ENCODE results near the gene ANKS3. TPM values are rescaled to one million over a fixed set of nuclear protein-coding genes. Genes with fewer than 3 reads are reported as not detected.

ANKS3 gene
- total RNA-seq, 6 experiments from 2014 or later = 4.7 to 10.7 (median 7.6) TPM

DNA sequence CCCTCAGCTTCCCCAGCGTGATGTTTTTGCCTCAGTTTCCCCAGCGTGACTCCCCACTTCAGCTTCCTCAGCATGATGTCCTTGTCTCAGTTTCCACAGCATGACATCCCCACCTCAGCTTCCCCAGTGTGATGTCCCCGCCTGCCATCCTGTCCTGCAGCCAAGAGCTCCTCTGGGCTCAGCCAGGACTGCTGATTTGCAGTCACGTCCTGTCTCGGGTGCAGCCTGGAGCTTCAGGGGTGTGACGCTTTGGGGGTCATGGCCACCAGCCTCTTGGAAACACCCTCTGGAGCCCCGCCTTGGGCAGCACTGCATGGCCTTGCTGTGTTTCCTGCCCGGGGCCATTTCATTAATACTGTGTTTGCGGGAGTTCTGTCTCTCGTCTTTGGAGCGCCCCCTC is 57.2 kb downstream of the ANKS3 start:
- H3K36me3 ChIP-seq = peaks cover 0 to 12% (median 5%) of the 10 kb centered on the region in 4 donors
- H3K4me3 ChIP-seq = no peak overlapping the region
- peak overlapping the region; percentile 30 to 96 (median 68) for H3K27ac ChIP-seq
- WGBS (ENCODE audit: insufficient coverage, low coverage, low lambda C conversion rate, missing lambda C conversion rate) = 34% methylated on average over 6 of the region's 11 CpGs
- peaks cover 2 to 55% (median 25%) of the 10 kb centered on the region in 4 donors for H3K4me1 ChIP-seq
- intact Hi-C loops (cut with DNase I) = no loop called here
- peak in 2 of 3 donors; percentile 69 to 81 for DNase-seq
- H3K9me3 ChIP-seq = no peaks in the 10 kb centered on the region
- TF ChIP-seq CTCF (IDR thresholded peaks at IDR 0.05) = no peak
- no peak for TF ChIP-seq POLR2A (IDR thresholded peaks at IDR 0.05)
- H3K27me3 ChIP-seq = no peaks in the 10 kb centered on the region
- peak; percentile 1 to 16 (median 4) for ATAC-seq

DNA sequence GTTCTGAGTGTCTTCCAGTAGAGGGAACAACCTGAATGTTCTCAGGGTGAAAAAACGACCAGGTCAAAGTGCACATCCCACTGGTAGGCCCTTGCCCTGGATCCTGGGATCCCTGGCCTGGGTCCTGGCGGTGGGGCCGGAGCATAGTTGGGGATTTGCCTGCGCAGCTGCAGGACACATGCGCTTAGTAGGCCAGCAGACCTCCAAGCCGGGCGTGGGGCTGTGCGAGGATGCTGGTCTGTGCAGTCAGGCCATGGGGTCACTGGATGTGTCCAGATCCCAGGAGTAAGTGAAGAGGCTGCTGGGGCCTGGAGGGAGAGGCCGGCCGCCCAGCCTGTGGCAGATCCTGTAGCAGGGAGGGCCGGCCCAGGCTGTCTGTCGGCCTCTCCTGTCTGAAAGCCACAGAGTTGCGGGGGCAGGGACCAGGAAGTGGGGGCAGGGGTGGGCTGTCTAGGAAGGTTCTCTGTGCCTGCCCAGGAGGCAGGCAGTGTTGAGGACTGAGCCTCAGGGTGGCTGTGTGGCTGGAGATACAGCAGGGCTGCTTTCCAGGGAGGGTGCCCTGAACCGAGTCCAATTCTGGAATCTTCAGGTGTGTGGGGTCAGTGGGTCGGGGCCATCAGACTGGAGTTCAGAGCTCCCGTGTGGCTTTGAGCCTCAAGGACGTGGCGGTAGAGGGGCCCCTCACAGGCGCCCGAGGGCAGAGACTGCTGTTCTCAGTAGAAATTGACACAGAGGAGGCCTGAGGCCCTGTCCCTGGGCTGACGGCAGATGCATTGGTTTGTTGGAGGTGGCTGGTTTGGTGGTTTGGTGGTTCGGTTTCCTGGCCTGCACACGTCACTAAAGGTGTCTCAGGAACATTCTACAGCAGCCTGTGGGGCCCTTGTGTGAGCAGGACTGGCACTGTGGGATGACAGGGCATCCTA is 57.9 kb downstream of the ANKS3 start:
- Histone ChIP-seq H3K4me3 (no peak overlapping the region), H3K4me1 (peaks cover 2 to 48% (median 25%) of the 10 kb centered on the region in 4 donors), H3K36me3 (peaks cover 0 to 17% (median 8%) of the 10 kb centered on the region in 4 donors), H3K9me3 (no peaks in the 10 kb centered on the region), H3K27me3 (no peaks in the 10 kb centered on the region), H3K27ac (peak overlapping the region; percentile 30 to 96 (median 68))
- no peak for TF ChIP-seq CTCF (IDR thresholded peaks at IDR 0.05)
- no peak for TF ChIP-seq POLR2A (IDR thresholded peaks at IDR 0.05)
- WGBS (ENCODE audit: insufficient coverage, low coverage, low lambda C conversion rate, missing lambda C conversion rate) = 30% methylated on average over 6 of the region's 23 CpGs
- ATAC-seq (peak; percentile 4 to 45 (median 32)), DNase-seq (peak in 1 of 3 donors; percentile 83)
- intact Hi-C loops (cut with DNase I) = no loop called here

DNA sequence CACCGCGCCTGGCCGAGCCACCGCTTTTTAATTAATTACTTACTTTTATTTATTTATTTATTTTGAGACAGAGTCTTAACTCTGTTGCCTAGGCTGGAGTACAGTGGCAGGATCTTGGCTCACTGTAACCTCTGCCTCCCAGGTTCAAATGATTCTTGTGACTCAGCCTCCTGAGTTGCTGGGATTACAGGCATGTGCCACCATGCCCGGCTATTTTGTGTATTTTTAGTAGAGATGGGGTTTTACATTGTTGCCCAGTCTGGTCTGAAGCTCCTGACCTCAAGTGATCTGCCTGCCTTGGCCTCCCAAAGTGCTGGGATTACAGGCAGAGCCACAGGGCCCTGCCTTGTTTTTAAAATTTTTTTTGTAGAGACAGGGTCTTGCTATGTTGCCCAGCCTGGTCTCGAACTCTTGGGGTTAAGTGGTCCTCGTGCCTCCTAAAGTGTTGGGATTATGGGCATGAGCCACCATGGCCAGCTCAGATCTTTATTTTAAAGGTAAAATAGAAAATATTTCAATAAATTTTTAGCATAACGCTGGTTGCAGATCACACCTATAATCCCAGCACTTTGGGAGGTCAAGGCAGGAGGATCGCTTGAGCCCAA is 59.0 kb downstream of the ANKS3 start:
- 90% methylated on average over 8 of the region's 9 CpGs for WGBS (ENCODE audit: insufficient coverage, low coverage, low lambda C conversion rate, missing lambda C conversion rate)
- no peaks in the 10 kb centered on the region for H3K9me3 ChIP-seq
- peak overlapping the region; percentile 30 to 96 (median 51) for H3K27ac ChIP-seq
- intact Hi-C loops (cut with DNase I) = no loop called here
- H3K36me3 ChIP-seq = peaks cover 0 to 25% (median 10%) of the 10 kb centered on the region in 4 donors
- TF ChIP-seq POLR2A (IDR thresholded peaks at IDR 0.05) (no peak), CTCF (IDR thresholded peaks at IDR 0.05) (no peak)
- peaks cover 2 to 40% (median 21%) of the 10 kb centered on the region in 4 donors for H3K4me1 ChIP-seq
- ATAC-seq (no peak), DNase-seq (no peak)
- H3K4me3 ChIP-seq = no peak overlapping the region
- no peaks in the 10 kb centered on the region for H3K27me3 ChIP-seq

DNA sequence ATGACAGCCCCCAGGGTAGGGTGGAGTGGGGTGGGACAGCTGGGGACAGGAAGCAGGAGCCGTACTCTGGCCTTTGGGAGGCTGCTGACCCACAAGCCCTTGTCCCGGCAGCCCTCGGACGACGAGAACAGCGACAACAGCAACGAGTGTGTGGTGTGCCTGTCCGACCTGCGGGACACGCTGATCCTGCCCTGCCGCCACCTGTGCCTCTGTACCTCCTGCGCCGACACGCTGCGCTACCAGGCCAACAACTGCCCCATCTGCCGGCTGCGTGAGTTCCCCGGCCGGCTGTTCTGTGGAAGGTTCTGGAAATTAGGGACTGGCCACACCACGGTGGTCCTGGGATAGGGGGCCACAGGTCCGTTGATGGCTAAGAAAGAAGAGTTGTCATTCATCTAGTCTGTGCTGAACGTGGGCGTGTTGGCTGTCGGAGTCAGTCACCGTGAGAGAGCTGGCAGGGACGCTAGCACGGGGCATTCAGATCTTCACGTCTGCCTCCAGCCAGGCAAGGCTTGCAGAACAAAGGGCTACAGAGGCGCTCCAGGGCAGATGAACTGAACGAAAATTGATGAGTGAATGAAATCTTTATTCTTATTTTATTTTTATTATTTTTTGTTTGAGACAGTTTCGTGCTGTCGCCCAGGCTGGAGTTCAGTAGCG is 60.6 kb downstream of the ANKS3 start:
- intact Hi-C loops (cut with DNase I) = no loop called here
- Histone ChIP-seq H3K36me3 (peaks cover 0 to 38% (median 19%) of the 10 kb centered on the region in 4 donors), H3K4me3 (no peak overlapping the region), H3K27me3 (no peaks in the 10 kb centered on the region), H3K27ac (no peak overlapping the region), H3K4me1 (peaks cover 2 to 32% (median 18%) of the 10 kb centered on the region in 4 donors), H3K9me3 (no peaks in the 10 kb centered on the region)
- WGBS (ENCODE audit: insufficient coverage, low coverage, low lambda C conversion rate, missing lambda C conversion rate) = 94% methylated on average over 12 of the region's 33 CpGs
- DNase-seq (no peak), ATAC-seq (no peak)
- no peak for TF ChIP-seq CTCF (IDR thresholded peaks at IDR 0.05)
- TF ChIP-seq POLR2A (IDR thresholded peaks at IDR 0.05) = no peak

Data from right lobe of liver (tissue), 6 donors.